ENCODE measurements around the gene CD300A. TPM values are rescaled to one million over a fixed set of nuclear protein-coding genes. Genes with fewer than 3 reads are reported as not detected.
"Not testable (repeated sequence)": the region's sequence is repeated elsewhere in the genome, so short reads cannot be mapped to it uniquely, and the experiment has no call there.

Gene CD300A
- total RNA-seq, 4 donors from 2014 or later, result 5.5 to 13.0 (median 8.7) TPM

DNA sequence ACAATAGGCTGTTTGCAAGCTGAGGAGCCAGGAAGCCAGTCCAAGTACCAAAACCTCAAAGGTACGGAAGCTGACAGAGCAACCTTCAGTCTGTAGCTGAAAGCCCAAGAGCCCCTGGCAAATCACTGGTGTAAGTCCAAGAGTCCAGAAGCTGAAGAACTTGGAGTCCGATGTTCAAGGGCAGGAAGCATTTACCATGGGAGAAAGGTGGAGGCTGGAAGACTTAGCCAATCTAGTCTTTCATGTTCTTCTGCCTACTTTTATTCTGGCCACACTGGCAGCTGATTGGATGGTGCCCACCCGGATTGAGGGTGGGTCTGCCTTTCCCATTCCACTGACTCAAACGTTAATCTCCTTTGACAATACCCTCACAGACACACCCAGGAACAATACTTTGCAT lies 49.5 kb downstream of the CD300A start:
- WGBS, 2 donors, result 72 to 77% methylated on average over 4 of the region's 4 CpGs
- H3K4me3 ChIP-seq (ENCODE audit: low read depth, poor library complexity, severe bottlenecking), result no peak overlapping the region
- no peak for TF ChIP-seq POLR2A (IDR thresholded peaks at IDR 0.05)
- TF ChIP-seq, protein P1, sequence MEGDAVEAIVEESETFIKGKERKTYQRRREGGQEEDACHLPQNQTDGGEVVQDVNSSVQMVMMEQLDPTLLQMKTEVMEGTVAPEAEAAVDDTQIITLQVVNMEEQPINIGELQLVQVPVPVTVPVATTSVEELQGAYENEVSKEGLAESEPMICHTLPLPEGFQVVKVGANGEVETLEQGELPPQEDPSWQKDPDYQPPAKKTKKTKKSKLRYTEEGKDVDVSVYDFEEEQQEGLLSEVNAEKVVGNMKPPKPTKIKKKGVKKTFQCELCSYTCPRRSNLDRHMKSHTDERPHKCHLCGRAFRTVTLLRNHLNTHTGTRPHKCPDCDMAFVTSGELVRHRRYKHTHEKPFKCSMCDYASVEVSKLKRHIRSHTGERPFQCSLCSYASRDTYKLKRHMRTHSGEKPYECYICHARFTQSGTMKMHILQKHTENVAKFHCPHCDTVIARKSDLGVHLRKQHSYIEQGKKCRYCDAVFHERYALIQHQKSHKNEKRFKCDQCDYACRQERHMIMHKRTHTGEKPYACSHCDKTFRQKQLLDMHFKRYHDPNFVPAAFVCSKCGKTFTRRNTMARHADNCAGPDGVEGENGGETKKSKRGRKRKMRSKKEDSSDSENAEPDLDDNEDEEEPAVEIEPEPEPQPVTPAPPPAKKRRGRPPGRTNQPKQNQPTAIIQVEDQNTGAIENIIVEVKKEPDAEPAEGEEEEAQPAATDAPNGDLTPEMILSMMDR (IDR thresholded peaks at IDR 0.05), result no peak
- DNase-seq (ENCODE audit: low spot score in 2 of 2), result peak in 1 of 2 donors; percentile 34
- intact Hi-C loops (cut with DNase I; ENCODE audit: low total_unique reads), result no loop called here

DNA sequence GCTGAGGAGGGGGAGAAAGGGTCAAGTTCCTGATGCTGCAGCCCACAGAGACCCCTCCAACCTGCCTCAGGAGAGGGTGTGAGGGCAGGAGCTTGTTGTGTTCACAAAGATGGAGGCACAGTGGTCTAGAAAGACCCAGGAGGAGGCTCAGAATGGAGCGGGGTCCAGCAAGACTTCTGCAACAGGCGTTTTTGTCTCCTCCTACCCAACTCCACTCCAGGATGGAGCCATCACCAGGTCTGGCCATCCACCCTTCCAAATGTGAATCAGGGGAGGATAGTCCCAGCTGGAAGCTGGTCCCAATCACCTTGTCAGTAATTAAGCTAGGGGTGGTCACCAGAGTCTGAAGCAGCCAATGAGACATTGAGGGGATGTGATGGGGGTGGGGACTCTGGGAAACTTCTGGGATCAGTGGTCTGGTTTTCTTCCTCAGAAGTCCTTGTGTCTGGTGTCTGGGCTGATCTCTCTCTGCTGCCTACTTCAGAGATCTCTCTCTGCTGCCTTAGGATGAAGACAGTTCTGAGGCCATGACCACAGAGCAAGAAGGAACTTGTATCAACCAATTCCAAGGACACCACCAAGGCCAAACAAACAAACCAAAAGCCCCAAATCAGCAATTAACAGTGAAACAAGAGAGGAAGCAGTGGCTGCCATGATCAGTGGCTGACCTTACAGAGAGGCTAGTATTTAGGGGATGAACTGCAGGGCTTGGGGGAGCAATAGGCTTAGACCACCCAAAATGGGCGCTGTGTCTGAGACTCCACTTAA lies 50.3 kb downstream of the CD300A start:
- 78 to 85% methylated on average over 3 of the region's 3 CpGs for WGBS, 2 donors
- TF ChIP-seq, protein P1 (IDR thresholded peaks at IDR 0.05), result no peak
- no peak for TF ChIP-seq POLR2A (IDR thresholded peaks at IDR 0.05)
- peak in 1 of 2 donors; percentile 37 for DNase-seq (ENCODE audit: low spot score in 2 of 2)
- intact Hi-C loops (cut with DNase I; ENCODE audit: low total_unique reads), result no loop called here
- H3K4me3 ChIP-seq (ENCODE audit: low read depth, poor library complexity, severe bottlenecking), result no peak overlapping the region

DNA sequence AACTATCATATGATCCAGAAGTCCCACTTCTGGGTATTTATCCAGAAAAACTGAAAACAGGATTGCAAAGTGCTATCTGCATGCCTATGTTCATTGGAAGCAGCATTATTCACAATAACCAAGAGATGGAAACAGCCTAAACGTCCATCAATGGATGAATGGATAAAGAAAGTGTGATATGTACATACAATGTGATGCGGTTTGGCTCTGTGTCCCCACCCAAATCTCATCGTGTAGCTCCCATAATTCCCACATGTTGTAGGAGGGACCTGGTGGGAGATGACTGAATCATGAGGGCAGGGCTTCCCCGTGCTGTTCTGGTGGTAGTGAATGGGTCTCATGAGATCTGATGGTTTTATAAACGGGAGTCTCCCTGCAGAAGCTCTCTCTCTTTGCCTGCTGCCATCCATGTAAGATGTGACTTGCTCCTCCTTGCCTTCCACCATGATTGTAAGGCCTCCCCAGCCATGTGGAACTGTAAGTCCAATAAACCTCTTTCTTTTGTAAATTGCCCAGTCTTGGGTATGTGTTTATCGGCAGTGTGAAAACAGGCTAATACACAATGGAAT lies 52.1 kb downstream of the CD300A start:
- DNase-seq (ENCODE audit: low spot score in 2 of 2); H3K4me3 ChIP-seq (ENCODE audit: low read depth, poor library complexity, severe bottlenecking); intact Hi-C loops (cut with DNase I; ENCODE audit: low total_unique reads): not testable (repeated sequence)
- 74 to 76% methylated on average over 6 of the region's 6 CpGs for WGBS, 2 donors

DNA sequence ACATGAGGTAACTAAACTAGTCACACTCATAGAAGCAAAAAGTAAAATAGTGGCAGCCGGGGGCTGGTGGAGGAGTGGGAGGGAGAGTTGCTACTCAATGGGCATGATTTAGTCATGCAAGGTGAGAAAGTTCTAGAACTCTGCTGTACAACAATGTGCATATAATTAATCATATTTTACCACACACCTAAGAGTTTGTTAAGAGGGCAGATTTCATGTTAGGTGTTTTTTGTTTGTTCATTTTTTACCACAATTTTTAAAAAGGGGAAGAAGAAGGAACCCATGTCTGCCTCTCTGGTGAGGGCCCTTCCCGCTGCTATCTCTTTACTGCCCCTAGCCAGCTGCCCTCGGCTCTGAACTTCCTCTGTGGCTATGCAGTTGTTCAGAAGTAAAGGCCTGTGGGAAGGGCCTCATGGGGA lies 53.6 kb downstream of the CD300A start:
- WGBS, 2 donors, result 71 to 75% methylated on average over 3 of the region's 3 CpGs
- intact Hi-C loops (cut with DNase I; ENCODE audit: low total_unique reads), result no loop called here
- H3K4me3 ChIP-seq (ENCODE audit: low read depth, poor library complexity, severe bottlenecking), result no peak overlapping the region
- TF ChIP-seq POLR2A (IDR thresholded peaks at IDR 0.05), result no peak
- TF ChIP-seq, protein P1 (IDR thresholded peaks at IDR 0.05), result no peak
- peak in 1 of 2 donors; percentile 80 for DNase-seq (ENCODE audit: low spot score in 2 of 2)

DNA sequence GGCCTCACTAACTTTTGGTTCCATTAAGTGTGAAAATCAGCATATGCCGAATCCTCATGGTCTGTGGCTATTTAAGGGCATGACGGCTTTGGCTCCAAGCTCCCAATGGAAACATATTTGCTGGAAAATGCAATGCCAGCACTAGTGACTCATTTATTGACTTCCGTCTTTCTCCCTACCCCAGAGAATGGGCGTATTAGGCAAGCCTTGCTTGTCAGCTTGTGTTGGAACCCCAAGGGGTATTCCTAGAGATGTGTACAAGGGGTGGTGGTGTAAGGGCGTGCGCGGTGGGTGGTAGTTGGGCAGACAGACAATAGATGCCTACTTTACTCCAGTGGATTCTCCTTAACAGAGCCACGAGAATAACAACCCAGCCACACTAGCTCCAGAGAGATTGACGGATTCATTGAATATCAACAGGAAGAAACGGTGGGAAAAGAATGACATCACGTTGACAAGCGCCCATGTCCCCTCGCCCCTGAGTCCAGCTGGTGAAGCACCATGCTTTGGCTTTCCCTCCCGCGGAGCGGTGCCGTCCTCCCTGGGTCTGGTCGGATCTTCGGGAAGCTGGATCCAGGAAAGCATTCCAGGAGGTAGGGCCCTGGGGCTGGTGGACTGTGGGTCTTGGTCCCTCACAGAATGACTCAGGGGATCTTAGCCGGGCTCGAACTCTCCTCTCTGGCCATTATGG lies 54.5 kb downstream of the CD300A start:
- intact Hi-C loops (cut with DNase I; ENCODE audit: low total_unique reads), result no loop called here
- H3K4me3 ChIP-seq (ENCODE audit: low read depth, poor library complexity, severe bottlenecking), result no peak overlapping the region
- peak; percentile 49 to 82 for DNase-seq (ENCODE audit: low spot score in 2 of 2)
- no peak for TF ChIP-seq POLR2A (IDR thresholded peaks at IDR 0.05)
- TF ChIP-seq, protein P1 (IDR thresholded peaks at IDR 0.05), result no peak
- 70 to 85% methylated on average over 21 of the region's 21 CpGs for WGBS, 2 donors

DNA sequence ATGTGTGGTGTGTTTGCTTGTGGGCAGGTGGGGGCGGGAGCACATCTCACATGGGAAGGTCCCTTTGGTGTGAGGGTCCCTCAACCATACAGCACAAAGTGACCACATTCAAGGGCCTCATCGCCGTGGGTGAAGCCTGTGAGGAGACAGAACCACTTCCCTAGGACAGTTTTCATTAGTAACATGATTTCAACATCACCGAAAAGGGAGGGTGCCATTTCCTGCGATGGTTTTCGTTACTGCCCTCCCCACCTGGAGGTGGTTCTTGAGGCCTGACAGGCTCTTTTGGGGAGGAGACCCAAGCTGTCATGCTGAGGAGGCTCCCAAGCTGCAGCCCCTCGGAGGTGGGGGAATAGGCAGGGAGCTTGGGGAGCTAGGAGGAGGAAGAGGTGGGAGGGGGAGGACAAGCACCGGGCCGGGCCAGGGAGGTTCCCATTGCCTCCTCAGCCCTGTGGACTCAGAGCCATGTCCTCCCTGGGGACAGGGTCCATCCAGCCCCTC lies 55.3 kb downstream of the CD300A start:
- intact Hi-C loops (cut with DNase I; ENCODE audit: low total_unique reads), result no loop called here
- TF ChIP-seq, protein P1 (IDR thresholded peaks at IDR 0.05), result no peak
- no peak for TF ChIP-seq POLR2A (IDR thresholded peaks at IDR 0.05)
- no peak overlapping the region for H3K4me3 ChIP-seq (ENCODE audit: low read depth, poor library complexity, severe bottlenecking)
- WGBS, 2 donors, result 74 to 86% methylated on average over 9 of the region's 9 CpGs
- peak in 1 of 2 donors; percentile 83 for DNase-seq (ENCODE audit: low spot score in 2 of 2)
